ENCODE results near the gene CNTN6. TPM values are rescaled to one million over a fixed set of nuclear protein-coding genes. Genes with fewer than 3 reads are reported as not detected.

CNTN6 gene
- total and polyA plus RNA-seq, 2 donors (not counting 1 experiment from before 2014, with no cell fraction given) = not detected

DNA sequence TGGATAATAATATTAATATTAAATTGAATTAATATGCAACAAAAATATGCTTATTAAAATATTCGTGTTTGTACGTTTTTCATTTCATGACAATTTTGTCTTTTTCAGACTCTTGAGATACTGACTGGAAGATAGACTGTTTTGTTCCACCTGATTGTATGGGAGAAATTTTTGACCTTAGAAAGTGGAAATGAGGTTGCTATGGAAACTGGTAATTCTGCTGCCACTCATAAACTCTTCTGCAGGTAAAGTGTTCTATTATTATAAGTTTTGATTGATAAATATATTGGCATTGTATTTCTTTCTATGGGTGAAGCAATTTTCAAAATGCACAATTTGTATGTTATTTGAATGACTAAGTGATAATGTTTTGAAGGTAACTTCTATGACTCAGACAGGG, 55.0 kb downstream of the CNTN6 start:
- no peak overlapping the region for H3K9ac ChIP-seq (ENCODE audit: insufficient read depth, low read length)
- no peaks in the 10 kb centered on the region for H3K4me1 ChIP-seq (ENCODE audit: control insufficient read depth, extremely low read depth, insufficient read depth, low read length)
- H4K20me1 ChIP-seq (ENCODE audit: control insufficient read depth, extremely low read depth, insufficient read depth, low read length) = no peaks in the 10 kb centered on the region
- no peak overlapping the region for H3K4me2 ChIP-seq (ENCODE audit: extremely low read depth, insufficient read depth, low read length)
- no peak for TF ChIP-seq EZH2 (IDR thresholded peaks at IDR 0.05; ENCODE audit: low read length, missing control alignments)
- TF ChIP-seq, protein P1, sequence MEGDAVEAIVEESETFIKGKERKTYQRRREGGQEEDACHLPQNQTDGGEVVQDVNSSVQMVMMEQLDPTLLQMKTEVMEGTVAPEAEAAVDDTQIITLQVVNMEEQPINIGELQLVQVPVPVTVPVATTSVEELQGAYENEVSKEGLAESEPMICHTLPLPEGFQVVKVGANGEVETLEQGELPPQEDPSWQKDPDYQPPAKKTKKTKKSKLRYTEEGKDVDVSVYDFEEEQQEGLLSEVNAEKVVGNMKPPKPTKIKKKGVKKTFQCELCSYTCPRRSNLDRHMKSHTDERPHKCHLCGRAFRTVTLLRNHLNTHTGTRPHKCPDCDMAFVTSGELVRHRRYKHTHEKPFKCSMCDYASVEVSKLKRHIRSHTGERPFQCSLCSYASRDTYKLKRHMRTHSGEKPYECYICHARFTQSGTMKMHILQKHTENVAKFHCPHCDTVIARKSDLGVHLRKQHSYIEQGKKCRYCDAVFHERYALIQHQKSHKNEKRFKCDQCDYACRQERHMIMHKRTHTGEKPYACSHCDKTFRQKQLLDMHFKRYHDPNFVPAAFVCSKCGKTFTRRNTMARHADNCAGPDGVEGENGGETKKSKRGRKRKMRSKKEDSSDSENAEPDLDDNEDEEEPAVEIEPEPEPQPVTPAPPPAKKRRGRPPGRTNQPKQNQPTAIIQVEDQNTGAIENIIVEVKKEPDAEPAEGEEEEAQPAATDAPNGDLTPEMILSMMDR (conservative IDR thresholded peaks at IDR 0.05 in 1 of 2, IDR thresholded peaks at IDR 0.05 in 1 of 2; ENCODE audit: low read depth in 1 of 2, low read length in 2 of 2) = no peak
- no peak overlapping the region for H3K27ac ChIP-seq (ENCODE audit: insufficient read depth, low read length)
- H3K4me3 ChIP-seq (replicated peaks in 1 of 4; ENCODE audit: control extremely low read depth in 1 of 4, insufficient read depth in 1 of 4, low read depth in 3 of 4, low read length in 4 of 4) = no peak overlapping the region
- no peaks in the 10 kb centered on the region for H3K79me2 ChIP-seq (ENCODE audit: control insufficient read depth, insufficient read depth, low read length)
- no peaks in the 10 kb centered on the region for H3K36me3 ChIP-seq (ENCODE audit: control insufficient read depth, insufficient read depth, low read length)
- no peak for DNase-seq (ENCODE audit: low read depth in 2 of 2)
- H2AFZ ChIP-seq (ENCODE audit: low read length) = no peak overlapping the region
- H3K9me3 ChIP-seq (ENCODE audit: control insufficient read depth, insufficient read depth, low read depth, low read length) = no peaks in the 10 kb centered on the region
- no peaks in the 10 kb centered on the region for H3K27me3 ChIP-seq (ENCODE audit: control insufficient read depth, insufficient read depth, low read length)

DNA sequence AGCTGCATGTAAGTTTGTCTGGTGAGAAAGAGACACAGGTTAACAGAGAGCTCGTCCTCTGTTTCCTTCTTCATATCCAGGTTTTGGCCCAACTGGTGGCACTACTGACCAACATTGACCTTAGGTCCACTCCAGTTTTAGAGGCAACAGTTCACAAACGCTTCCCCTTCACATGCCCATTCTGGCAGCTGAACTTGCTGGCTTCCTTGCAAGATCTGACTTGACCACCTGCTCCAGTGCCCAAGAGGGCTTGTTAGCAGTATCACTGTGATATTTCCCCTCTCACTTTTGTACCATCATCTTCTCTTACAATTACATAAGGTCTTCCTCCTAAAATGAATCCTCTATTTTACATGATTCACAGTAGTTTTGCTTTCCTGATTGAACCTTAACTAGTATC, 71.3 kb downstream of the CNTN6 start:
- H3K79me2 ChIP-seq (ENCODE audit: control insufficient read depth, insufficient read depth, low read length) = no peaks in the 10 kb centered on the region
- no peak overlapping the region for H3K27ac ChIP-seq (ENCODE audit: insufficient read depth, low read length)

DNA sequence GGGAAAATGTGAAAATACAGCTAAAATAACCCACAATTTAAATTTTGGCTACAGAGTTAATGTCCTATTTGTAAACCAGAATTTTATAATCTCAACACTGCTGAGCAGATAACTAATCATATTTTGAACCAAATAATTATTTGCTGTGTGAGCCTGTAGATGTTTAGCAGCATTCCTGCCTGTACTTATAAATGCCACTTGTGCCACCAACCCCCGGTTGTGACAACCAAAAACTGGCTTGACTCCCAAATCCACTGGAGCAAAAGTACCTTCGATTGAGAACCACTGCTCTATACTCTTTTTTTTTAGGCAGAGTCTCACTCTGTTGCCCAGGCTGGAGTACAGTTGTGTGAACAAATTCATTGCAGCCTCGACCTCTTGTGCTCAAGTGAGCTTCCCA, 78.5 kb downstream of the CNTN6 start:
- Histone ChIP-seq H3K4me1 (ENCODE audit: control insufficient read depth, extremely low read depth, insufficient read depth, low read length) (no peaks in the 10 kb centered on the region), H2AFZ (ENCODE audit: low read length) (no peak overlapping the region), H3K9me3 (ENCODE audit: control insufficient read depth, insufficient read depth, low read depth, low read length) (no peaks in the 10 kb centered on the region), H4K20me1 (ENCODE audit: control insufficient read depth, extremely low read depth, insufficient read depth, low read length) (no peaks in the 10 kb centered on the region), H3K4me3 (replicated peaks in 1 of 4; ENCODE audit: control extremely low read depth in 1 of 4, insufficient read depth in 1 of 4, low read depth in 3 of 4, low read length in 4 of 4) (no peak overlapping the region), H3K9ac (ENCODE audit: insufficient read depth, low read length) (no peak overlapping the region), H3K4me2 (ENCODE audit: extremely low read depth, insufficient read depth, low read length) (no peak overlapping the region), H3K36me3 (ENCODE audit: control insufficient read depth, insufficient read depth, low read length) (no peaks in the 10 kb centered on the region), H3K27ac (ENCODE audit: insufficient read depth, low read length) (no peak overlapping the region), H3K27me3 (ENCODE audit: control insufficient read depth, insufficient read depth, low read length) (no peaks in the 10 kb centered on the region), H3K79me2 (ENCODE audit: control insufficient read depth, insufficient read depth, low read length) (no peaks in the 10 kb centered on the region)
- TF ChIP-seq, protein P1 (conservative IDR thresholded peaks at IDR 0.05 in 1 of 2, IDR thresholded peaks at IDR 0.05 in 1 of 2; ENCODE audit: low read depth in 1 of 2, low read length in 2 of 2) = no peak
- TF ChIP-seq EZH2 (IDR thresholded peaks at IDR 0.05; ENCODE audit: low read length, missing control alignments) = no peak
- no peak for DNase-seq (ENCODE audit: low read depth in 2 of 2)

More for the DNA sequence above, 71.3 kb downstream of the CNTN6 start:
- H3K4me2 ChIP-seq (ENCODE audit: extremely low read depth, insufficient read depth, low read length) = no peak overlapping the region
- no peaks in the 10 kb centered on the region for H3K4me1 ChIP-seq (ENCODE audit: control insufficient read depth, extremely low read depth, insufficient read depth, low read length)
- no peak for TF ChIP-seq EZH2 (IDR thresholded peaks at IDR 0.05; ENCODE audit: low read length, missing control alignments)
- TF ChIP-seq, protein P1 (conservative IDR thresholded peaks at IDR 0.05 in 1 of 2, IDR thresholded peaks at IDR 0.05 in 1 of 2; ENCODE audit: low read depth in 1 of 2, low read length in 2 of 2) = no peak
- H3K4me3 ChIP-seq (replicated peaks in 1 of 4; ENCODE audit: control extremely low read depth in 1 of 4, insufficient read depth in 1 of 4, low read depth in 3 of 4, low read length in 4 of 4) = no peak overlapping the region
- no peak for DNase-seq (ENCODE audit: low read depth in 2 of 2)
- H3K9ac ChIP-seq (ENCODE audit: insufficient read depth, low read length) = no peak overlapping the region
- no peak overlapping the region for H2AFZ ChIP-seq (ENCODE audit: low read length)
- H3K9me3 ChIP-seq (ENCODE audit: control insufficient read depth, insufficient read depth, low read depth, low read length) = no peaks in the 10 kb centered on the region
- H4K20me1 ChIP-seq (ENCODE audit: control insufficient read depth, extremely low read depth, insufficient read depth, low read length) = no peaks in the 10 kb centered on the region
- H3K36me3 ChIP-seq (ENCODE audit: control insufficient read depth, insufficient read depth, low read length) = no peaks in the 10 kb centered on the region
- no peaks in the 10 kb centered on the region for H3K27me3 ChIP-seq (ENCODE audit: control insufficient read depth, insufficient read depth, low read length)
